GM21367 (cell line): ENCODE data around the gene CNIH2.
"Not testable (repeated sequence)": the region's sequence is repeated elsewhere in the genome, so short reads cannot be mapped to it uniquely, and the experiment has no call there.

Source experiments
- ATAC-seq: cut with Tn5 transposase; IDR thresholded peaks from one replicate; pipeline ENCODE4 v1.9.1; 2021; ENCODE audit not compliant: unreplicated experiment

CNIH2 gene

GRCh38 chr11:66277471-66278362, at the start of gene CNIH2:
Gene CNIH2, plus strand, starts transcription at chr11:66278175. Its CDS starts 282 bp downstream, at chr11:66278457.
- ATAC-seq: no peak

DNA sequence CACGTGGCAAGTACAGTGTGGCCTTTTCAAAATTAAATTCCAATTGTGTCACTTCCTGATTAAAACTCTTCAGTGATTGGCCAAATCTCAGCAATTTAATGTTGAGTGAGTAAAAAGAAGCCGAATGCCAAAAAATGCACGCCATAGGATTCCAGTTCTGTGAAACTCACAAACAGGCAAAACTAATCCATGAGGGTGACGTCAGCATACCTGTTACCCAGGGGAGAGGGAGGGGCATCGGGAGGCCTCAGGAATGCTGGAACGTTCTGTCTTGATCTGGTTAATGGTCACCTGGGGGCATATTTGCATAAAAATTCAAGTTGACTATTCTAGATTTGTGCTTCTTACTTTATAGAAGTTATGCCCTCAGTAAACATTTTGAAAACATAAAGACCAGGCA, 49.5 kb upstream of the CNIH2 start:
- no peak for ATAC-seq

GRCh38 chr11:66230156-66230555, 47.8 kb upstream of the CNIH2 start:
- ATAC-seq: no peak

DNA sequence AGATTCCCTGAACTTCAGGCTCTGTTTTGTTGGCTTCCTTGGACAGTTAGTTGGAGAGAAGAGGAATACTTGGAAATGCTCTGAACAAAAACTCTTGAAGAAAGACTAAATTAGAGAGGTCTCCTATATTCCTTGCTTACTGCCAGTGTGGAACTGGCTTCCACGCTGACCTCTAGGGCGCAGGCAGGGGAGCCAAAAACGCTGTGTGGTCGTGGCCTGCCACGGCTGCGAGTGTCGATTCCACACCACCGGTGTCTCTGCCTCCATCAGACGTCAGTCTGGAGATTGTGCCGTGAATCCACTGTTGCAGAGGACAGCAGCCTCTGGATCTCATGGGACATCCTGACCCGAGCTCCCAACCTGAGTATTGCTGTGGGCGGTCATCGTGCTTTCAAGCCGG, 47.0 kb upstream of the CNIH2 start:
- no peak for ATAC-seq

- no peak for ATAC-seq
Measured at GRCh38 chr11:66231561-66231960, 46.4 kb upstream of the CNIH2 start.

DNA sequence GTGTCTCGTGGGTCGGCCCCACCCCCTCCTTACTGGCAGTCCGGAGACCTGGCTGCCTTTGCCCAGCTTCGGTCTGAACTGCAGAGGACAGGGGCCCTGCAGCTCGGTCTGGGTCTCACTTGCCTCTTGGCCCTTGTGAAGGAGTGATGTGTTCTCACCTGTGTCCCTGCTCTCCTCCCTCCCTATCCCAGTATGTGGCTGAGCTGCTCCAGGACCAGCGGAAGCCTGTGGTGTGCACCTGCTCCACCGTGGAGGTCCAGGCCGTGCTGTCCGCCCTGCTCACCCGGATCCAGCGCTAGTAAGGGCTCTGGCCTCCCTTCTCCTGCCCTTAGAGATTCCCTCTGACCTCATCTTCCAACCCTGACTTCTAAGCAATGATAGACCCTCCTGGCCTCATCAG, 45.2 kb upstream of the CNIH2 start:
- ATAC-seq: no peak

GRCh38 chr11:66233301-66233700, 44.7 kb upstream of the CNIH2 start:
- ATAC-seq: no peak

GRCh38 chr11:66235141-66235540, 42.8 kb upstream of the CNIH2 start:
- no peak for ATAC-seq

- no peak for ATAC-seq
Measured at GRCh38 chr11:66237867-66238266, 40.1 kb upstream of the CNIH2 start.

GRCh38 chr11:66238786-66239413, 39.1 kb upstream of the CNIH2 start:
- no peak for ATAC-seq

GRCh38 chr11:66239511-66239910, 38.5 kb upstream of the CNIH2 start:
- ATAC-seq: no peak

DNA sequence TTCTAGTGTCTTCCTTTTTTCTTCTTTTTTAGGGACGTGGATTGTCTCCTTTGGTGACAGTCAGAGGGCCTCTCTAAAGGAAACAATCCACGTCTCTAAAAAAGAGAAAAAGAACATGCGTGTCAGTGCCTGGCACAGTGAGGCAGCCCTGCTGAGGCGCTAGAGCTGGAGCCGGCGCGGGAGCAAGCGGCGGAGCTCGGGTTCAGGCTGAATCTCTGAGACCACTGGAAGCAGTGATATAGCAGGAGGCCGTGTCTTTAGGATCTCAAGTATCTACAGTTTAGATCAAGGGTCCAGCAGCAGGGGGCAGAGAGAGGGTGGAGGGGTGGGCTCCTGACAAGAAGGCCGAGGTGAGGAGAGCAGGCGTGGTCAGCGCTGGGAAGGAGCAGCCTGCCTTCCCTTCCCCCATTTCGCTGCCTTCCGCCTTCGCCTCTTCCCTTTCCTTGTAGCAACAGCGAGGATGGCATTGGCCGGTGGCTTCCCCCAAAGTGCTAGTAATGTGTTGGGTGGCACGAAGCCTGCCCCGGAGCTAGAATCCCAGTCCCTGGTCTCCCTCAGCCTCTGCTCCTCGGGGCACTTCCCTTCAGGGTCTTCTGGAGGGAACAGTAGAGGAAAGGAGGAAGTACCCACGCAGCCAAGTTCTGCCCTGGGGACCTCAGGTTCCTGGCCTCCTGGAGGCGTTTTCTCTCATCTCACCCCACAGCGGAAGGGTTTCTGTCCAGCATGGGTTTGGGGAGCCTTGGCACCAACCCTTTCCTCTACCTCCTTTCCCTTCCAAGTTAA, 37.8 kb upstream of the CNIH2 start:
- ATAC-seq: no peak

- ATAC-seq: no peak
Measured at GRCh38 chr11:66240781-66241136, 37.2 kb upstream of the CNIH2 start.

DNA sequence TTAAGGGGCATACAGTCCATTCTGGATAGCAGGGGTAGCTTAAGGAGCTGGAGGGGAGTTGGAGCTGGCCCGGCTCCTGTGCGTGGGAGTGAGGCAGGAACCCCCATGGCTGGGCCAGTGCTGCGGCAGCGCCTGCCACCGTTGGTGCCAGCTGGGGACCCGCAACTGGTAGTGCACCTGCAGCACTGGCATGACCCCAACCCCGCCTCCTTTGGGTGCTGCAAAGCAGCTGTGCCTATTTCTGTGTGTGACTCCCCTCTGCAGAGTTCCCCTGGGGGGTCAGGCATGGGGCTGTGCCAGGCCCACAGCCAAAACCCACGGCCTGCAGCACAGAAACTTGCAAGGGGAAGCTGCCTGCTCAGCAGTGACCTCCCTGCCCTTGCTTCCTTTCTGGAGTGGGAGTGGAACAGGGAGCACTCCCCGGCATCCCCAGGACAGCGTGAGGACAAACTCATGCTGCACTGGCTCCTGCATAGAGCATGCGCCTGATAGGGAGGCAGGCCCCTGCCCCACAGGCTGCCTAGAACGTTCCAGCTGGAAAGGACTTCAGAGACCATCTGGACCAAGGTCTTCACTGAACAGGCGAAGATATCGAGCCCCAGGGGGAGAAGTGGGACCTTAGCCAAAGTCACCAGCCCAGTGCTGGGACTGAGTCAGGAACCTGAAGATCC, 35.7 kb upstream of the CNIH2 start:
- no peak for ATAC-seq

DNA sequence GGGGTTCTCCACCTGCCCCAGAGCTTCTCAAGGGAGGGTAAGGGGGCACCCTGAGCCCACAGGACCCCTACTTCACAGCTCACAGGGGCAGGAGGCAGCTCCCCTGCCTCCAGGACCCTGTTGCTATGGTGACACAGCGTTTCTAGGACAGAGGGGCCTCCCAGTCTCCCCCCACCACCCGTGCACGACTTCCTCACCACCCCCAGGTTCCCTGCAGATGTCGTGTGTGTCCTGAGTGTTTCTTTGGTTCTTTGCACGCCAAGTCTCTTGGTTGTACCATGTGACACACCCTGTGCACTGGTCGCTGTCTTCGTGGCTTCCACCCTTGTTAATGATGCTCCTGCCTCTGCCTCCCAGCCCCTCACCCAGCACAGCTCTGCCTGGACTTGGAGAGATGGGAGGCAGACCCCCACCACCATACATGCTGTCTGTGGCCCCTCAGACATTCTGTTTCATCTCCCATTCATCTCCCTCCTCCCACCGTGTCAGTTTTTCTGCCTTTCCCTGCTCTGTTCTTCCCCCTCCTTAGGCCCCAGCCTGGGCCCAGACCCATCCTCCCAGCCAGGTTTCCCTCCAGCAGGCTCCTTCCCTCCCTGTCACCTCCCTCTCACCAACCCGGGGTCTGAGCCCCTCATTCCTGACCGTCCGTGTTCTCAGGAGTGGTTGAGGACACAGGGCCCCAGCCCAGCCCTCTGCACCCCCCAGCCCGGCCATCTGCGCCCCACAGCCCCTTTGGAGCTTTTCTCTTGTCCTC, 34.0 kb upstream of the CNIH2 start:
- no peak for ATAC-seq

- no peak for ATAC-seq
Measured at GRCh38 chr11:66247295-66247694, 30.7 kb upstream of the CNIH2 start.

GRCh38 chr11:66247801-66248200, 30.2 kb upstream of the CNIH2 start:
- no peak for ATAC-seq

DNA sequence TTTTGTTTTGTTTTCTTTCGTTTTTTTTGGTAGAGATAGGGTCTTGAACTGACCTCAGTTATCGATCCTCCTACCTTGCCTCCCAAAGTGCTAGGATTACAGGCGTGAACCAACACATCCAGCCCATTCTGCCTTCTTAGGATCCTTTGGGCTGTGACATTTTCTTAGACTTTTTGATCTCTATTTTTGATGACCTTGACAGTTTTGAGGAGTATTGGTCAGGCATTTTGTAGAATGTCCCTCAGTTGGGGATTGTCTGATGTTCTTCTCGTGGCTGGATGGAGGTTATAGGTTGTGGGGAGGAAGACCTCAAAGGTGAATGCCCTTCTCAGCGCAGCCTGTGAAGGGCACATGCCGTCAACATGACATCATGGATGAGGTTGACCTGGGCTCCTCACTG, 29.1 kb upstream of the CNIH2 start:
- no peak for ATAC-seq

- ATAC-seq: no peak
Measured at GRCh38 chr11:66251809-66252208, 26.2 kb upstream of the CNIH2 start.

DNA sequence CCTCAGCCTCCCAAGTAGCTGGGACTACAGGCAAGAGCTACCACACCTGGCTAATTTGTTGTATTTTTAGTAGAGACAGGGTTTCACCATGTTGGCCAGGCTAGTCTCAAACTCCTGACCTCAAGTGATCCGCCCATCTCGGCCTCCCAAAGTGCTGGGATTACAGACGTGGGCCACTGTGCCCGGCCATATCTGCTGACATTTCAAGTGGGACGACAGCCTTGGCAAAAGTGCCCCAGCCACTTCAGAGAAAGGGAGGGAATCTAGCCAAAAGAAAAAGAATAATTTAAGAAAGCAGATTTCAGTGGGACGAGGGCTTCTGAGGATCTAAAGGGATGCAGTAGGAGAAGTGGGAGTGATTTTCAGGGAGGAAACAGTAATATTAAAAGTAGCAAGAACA, 24.9 kb upstream of the CNIH2 start:
- not testable (repeated sequence) for ATAC-seq
